GM19043 (cell line): ENCODE data around the gene KLHL11.
"Not testable (repeated sequence)": the region's sequence is repeated elsewhere in the genome, so short reads cannot be mapped to it uniquely, and the experiment has no call there.

Source experiments
- ATAC-seq: cut with Tn5 transposase; IDR thresholded peaks from one replicate; pipeline ENCODE4 v1.9.1; 2021; ENCODE audit warnings: low read depth; ENCODE audit not compliant: unreplicated experiment

KLHL11 gene

GRCh38 chr17:41888332-41888965, 23.2 kb upstream of the KLHL11 start:
- ATAC-seq = no peak

- no peak for ATAC-seq
Observed at GRCh38 chr17:41885733-41886132, 20.5 kb upstream of the KLHL11 start.

- no peak for ATAC-seq
Observed at GRCh38 chr17:41882756-41883155, 17.5 kb upstream of the KLHL11 start.

GRCh38 chr17:41880130-41880529, 14.9 kb upstream of the KLHL11 start:
- no peak for ATAC-seq

- ATAC-seq = not testable (repeated sequence)
Observed at GRCh38 chr17:41874293-41874670, 9.1 kb upstream of the KLHL11 start.

GRCh38 chr17:41873559-41874292, 8.5 kb upstream of the KLHL11 start:
- no peak for ATAC-seq

GRCh38 chr17:41871789-41872188, 6.6 kb upstream of the KLHL11 start:
- ATAC-seq = no peak

GRCh38 chr17:41870627-41871026, 5.4 kb upstream of the KLHL11 start:
- ATAC-seq = no peak

GRCh38 chr17:41870097-41870496, 4.9 kb upstream of the KLHL11 start:
- ATAC-seq = no peak

GRCh38 chr17:41869426-41869825, 4.2 kb upstream of the KLHL11 start:
- ATAC-seq = no peak

- ATAC-seq = no peak
Observed at GRCh38 chr17:41868568-41868967, 3.3 kb upstream of the KLHL11 start.

- no peak for ATAC-seq
Observed at GRCh38 chr17:41865596-41865893, 322 bp upstream of the KLHL11 start.

- ATAC-seq = no peak
Observed at GRCh38 chr17:41864498-41864835, 756 bp downstream of the KLHL11 start.

GRCh38 chr17:41863074-41863848, 2.0 kb downstream of the KLHL11 start:
- ATAC-seq = no peak

- no peak for ATAC-seq
Observed at GRCh38 chr17:41860254-41860931, 4.8 kb downstream of the KLHL11 start.

- not testable (repeated sequence) for ATAC-seq
Observed at GRCh38 chr17:41851382-41851781, 13.8 kb downstream of the KLHL11 start.

- ATAC-seq = no peak
Observed at GRCh38 chr17:41849251-41849990, 15.8 kb downstream of the KLHL11 start.

- no peak for ATAC-seq
Observed at GRCh38 chr17:41848788-41849187, 16.4 kb downstream of the KLHL11 start.

GRCh38 chr17:41844971-41845370, 20.3 kb downstream of the KLHL11 start:
- ATAC-seq = no peak

- not testable (repeated sequence) for ATAC-seq
Observed at GRCh38 chr17:41840781-41841180, 24.4 kb downstream of the KLHL11 start.

- not testable (repeated sequence) for ATAC-seq
Observed at GRCh38 chr17:41839448-41839847, 25.8 kb downstream of the KLHL11 start.
